Measurements from ENCODE around the gene RAB33B.
"Not testable (repeated sequence)": the region's sequence is repeated elsewhere in the genome, so short reads cannot be mapped to it uniquely, and the experiment has no call there.

The RAB33B gene

DNA sequence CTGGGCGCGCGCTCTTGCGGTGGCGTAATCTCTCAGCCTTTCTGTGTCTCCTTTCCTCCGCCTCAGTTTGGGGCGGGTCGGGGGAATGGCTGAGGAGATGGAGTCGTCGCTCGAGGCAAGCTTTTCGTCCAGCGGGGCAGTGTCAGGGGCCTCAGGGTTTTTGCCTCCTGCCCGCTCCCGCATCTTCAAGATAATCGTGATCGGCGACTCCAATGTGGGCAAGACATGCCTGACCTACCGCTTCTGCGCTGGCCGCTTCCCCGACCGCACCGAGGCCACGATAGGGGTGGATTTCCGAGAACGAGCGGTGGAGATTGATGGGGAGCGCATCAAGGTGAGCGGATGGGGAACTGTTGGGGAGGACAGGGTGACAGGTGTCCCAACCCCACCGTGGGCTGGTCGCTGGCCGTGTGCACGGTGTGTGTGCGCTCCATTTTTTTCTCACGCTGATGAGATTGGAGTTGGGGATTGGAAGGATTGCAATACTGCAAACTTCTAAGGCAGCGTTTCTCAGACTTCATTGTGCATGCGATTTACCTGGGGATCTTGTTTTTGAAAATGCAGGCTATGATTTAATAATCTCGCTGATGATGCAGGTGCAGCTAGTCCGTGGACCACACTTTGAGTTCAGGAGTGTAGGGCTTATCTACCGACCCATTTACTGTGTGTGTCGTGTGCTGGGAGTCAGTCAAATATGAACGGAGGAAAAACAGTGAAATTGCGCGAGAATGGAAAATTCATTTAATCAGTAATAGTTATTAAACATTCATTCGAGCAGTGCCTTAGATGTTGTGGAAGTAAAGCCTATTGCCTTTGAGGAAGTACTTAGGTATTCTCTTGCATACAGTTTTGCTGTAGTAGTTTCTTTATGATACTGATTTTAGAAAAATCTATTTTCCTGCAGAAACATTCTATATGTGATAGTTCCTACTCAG, at the start of gene RAB33B:
TSS of gene RAB33B (plus strand) at position 11 of the 935 bp plus-strand sequence. CDS start at position 86, 75 bp downstream.
- peak; percentile 33 for DNase-seq (ENCODE audit: low spot score)

DNA sequence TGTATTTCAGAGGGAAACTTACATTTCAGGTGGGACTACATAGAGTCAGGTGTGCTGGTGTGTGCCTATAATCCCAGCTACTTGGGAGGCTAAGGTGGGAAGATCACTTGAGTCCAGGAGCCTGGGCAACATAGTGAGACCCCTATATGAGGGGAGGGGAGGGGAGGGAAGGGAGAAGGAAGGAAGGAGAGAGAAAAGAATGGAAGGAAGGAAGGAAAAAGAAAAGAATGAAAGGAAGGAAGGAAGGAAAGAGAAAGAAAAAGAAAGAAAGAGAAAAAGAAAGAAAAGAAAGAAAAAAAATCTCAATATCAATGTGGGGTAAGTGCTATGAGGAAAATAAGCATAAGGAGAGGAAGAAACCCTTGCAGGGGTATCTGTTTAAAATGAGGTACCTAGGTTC, 43.6 kb upstream of the RAB33B start:
- no peak for DNase-seq (ENCODE audit: low spot score)

DNA sequence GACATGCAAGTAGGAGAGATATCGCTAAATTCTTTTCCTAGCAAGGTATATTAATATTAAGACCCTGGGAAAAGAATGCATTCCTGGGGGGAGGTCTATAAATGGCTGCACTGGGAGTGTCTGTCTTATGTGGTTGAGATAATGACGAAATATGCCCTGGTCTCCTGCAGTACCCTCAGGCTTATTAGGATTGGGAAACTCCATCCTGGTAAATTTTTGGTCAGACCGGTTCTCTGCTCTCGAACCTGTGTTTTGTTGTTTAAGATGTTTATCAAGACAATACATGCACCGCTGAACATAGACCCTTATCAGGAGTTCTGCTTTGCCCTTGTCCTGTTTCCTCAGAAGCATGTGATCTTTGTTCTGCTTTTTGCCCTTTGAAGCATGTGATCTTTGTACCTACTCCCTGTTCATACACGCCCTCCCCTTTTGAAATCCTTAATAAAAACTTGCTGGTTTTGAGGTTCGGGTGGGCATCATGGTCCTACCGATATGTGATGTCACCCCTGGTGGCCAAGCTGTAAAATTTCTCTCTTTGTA, 39.2 kb upstream of the RAB33B start:
- DNase-seq (ENCODE audit: low spot score), result not testable (repeated sequence)

DNA sequence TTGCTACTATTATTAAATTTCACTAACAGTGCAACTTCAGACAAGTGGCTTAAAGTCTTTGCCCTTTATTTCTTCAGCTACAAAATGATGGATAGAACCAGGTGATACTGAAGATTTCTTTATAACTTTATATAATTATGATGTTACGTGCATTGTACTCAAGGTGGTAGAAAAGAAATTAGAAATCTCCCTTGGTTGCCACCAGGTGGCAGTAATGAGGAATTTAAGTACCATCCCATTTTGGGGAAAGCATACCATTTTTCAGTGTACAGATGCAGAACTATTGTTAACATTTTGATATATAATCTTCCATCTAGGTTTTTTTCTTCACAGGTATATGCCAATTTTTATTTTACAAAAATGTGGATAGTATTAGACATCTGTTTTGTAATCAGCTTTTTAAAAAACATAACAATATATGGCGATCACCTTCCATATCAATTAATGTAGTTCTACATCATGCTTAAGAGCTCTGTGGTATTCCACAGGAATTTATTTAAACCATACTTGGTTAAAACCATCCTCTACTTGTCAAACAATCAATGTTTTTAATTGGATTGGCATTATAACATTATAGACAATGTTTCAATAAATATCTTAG, 37.7 kb upstream of the RAB33B start:
- peak; percentile 36 for DNase-seq (ENCODE audit: low spot score)

DNA sequence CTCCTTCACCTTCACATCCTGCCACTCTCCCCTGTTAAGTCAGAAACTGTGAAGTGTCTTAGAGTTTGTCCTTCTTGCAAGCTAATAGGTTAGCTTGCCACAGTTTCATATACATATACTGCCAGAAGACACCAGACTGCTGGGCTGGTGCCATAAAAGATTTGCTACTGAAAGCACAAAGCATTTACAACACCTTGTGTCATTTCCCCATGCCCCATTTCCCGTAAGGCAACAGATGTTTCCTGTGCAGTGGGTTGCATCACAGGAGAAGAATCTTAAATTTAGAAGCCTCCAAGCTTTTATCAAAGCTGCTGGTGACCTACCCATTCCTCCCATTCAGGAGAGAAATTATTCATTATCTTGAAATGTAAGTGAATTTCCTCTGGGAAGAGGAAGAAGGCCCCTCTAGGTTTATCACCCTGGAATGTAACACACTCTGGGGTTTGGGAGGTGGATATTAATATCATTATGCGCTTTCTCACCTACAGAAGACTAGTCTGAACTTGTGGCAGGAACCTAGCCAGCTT, 34.5 kb upstream of the RAB33B start:
- no peak for DNase-seq (ENCODE audit: low spot score)

DNA sequence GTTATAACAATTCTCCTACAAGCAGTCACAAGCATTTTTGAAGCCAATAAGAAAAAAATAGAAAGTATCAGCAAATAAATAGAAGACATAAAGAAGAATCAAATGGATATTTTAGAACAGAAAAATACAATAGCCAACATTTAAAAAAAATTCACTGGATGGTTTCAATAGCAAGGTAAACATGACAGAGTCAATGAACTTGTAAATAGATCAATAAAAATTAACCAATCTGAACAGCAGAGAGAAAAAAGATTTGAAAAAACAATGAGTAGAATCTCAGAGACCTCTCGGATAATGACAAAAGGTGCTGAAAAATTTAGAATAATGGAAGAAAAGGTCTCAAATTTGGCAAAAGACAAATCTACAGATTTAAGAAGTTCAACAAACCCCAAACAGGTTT, 33.3 kb upstream of the RAB33B start:
- DNase-seq (ENCODE audit: low spot score), result no peak

DNA sequence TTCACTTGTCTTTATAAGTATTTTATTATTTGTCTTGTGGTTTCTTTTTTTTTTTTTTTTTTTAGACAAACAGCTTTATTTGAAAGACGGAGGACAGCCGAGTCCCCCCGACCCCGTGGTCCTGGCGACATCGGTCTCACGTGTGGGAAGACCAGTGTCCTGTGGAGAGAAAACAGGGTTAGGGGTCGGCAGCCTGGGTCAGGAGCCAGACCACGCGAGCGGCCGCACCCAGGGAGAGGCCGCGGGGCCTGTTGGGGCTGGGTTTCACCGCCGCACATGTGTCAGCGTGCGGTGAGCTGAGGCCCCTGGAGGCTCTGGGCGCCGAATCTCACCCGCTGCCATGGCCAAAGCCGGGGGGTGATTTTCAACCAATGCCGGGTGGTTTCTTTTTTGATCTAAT, 17.8 kb upstream of the RAB33B start:
- DNase-seq (ENCODE audit: low spot score), result no peak

DNA sequence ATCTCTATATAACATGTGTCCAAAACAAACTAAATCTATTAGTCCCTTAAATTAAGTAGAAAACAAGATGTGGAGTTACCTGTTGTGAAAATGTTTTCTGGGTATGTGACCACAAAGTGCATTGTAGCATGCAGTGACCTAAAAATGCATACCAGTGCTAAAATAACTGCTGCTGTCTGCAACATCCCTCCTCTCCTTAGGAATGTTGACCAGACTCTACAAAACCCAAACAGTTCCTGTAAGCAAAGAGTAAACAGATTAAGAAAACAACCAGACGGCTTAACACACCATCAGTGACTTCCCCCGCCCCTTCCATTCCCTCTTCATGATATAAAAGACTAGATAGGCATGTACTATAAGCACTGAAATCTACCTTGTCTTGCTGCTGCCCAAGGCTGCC, 15.8 kb upstream of the RAB33B start:
- DNase-seq (ENCODE audit: low spot score), result no peak

DNA sequence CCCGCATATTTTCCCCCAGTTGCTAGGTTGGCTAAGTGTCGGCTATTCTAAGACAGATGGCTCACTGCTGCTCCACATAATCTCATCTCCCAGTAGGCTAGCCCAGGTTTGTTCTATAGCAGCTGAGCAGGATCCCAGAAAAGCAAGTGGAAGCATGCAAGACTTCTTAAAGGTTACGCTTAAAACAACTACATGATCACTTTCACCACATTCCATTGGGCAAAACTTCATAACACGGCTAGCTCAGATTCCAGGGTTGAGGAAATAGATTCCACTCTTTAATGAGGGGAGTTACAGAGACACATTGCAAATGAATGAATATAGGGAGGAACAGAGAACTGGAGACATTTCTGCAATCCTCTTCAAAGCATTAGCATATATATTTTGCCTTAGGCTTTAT, 12.9 kb upstream of the RAB33B start:
- DNase-seq (ENCODE audit: low spot score), result no peak

DNA sequence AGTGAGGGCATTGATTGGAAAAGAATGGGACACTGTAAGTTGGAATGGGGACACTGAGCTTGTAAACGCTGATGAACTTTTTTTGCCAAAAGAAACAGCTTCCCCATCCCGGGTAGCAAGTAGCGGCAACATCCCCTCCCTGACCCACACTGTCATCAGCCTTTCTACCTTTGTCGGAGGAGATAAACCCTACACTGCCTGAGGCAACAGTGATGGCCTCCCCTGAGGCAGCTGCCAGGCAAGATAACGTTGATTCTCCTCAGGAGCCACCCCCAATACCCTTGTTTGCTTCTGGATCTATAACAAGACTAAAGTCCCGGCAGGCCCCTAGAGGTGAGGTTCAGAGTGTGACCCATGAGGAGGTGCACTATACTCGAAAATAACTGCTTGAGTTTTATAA, 10.3 kb upstream of the RAB33B start:
- no peak for DNase-seq (ENCODE audit: low spot score)

DNA sequence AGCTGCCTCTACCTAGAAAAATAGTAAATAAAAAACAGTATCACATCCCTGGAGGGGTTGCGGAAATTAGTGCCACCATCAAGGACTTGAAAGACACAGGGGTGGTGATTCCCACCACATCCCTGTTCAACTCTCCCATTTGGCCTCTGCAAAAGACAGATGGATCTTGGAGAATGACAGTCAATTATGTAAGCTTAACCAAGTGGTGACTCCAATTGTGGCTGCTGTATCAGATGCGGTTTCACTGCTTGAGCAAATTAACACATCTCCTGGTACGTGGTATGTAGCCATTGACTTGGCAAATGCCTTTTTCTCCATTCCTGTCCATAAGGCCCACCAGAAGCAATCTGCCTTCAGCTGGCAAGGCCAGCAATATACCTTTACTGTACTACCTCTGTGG, 9.0 kb upstream of the RAB33B start:
- not testable (repeated sequence) for DNase-seq (ENCODE audit: low spot score)

DNA sequence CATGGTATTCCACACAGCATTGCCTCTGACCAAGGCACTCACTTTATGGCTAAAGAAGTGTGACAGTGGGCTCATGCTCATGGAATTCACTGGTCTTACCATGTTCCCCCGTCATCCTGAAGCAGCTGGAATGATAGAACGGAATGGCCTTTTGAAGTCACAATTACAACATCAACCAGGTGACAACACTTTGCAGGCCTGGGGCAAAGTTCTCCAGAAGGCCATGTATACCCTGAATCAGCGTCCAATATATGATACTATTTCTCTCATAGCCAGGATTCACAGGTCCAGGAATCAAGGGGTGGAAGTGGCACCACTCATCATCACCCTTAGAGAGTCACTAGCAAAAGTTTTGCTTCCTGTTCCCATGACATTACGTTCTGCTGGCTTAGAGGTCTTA, 6.8 kb upstream of the RAB33B start:
- DNase-seq (ENCODE audit: low spot score), result not testable (repeated sequence)

DNA sequence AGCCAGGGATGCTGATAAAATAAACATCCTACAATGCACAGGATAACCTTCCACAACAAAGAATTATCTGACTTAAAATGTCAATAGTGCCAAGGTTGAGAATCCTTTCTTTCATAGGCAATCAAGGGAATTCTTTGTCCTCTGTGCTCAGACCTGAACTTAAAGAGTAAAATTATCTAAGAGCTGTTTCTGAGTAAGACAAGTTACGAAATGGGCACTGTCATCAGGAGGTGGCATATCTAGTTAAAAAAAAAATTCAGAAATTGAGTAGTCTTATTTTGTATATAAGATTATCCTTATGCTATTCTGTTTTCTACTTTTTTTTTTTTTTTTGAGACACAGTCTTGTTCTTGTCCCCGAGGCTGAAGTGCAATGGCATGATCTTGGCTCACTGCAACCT, 3.3 kb upstream of the RAB33B start:
- DNase-seq (ENCODE audit: low spot score), result no peak

DNA sequence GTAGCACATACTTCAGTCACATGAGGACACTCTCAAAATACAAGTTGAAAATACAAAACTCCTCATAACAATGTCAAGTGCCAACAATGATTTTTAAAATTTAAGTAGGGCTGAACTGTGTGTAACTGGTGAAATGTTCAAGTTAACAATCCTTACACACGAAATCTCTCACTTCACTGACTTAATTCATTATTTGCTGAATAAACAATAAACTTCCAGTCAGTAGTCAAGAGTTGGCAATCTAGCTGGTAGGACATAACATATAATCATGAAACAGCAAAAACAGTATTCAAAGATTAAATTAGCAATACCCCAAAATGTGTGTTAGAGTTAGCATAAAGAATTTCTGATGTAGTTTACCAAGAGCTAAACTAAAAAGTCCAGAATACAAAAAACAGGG, 1.9 kb upstream of the RAB33B start:
- no peak for DNase-seq (ENCODE audit: low spot score)

DNA sequence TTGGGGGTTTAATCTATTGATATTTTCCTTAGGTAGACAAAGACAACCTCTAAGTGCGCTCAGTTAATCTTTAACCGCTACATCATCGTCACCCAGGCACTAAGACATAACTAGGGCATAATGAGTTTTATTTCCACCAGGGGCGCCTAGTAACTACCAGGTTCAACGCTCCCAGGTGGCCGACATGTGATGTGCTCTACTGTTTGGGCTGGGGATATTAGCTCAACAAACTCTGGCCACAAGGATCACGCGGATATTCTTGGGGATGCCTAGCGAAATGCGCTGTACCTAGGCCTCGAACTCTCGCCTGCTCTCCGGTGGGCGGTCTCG, 915 bp upstream of the RAB33B start:
- DNase-seq (ENCODE audit: low spot score), result peak; percentile 82

DNA sequence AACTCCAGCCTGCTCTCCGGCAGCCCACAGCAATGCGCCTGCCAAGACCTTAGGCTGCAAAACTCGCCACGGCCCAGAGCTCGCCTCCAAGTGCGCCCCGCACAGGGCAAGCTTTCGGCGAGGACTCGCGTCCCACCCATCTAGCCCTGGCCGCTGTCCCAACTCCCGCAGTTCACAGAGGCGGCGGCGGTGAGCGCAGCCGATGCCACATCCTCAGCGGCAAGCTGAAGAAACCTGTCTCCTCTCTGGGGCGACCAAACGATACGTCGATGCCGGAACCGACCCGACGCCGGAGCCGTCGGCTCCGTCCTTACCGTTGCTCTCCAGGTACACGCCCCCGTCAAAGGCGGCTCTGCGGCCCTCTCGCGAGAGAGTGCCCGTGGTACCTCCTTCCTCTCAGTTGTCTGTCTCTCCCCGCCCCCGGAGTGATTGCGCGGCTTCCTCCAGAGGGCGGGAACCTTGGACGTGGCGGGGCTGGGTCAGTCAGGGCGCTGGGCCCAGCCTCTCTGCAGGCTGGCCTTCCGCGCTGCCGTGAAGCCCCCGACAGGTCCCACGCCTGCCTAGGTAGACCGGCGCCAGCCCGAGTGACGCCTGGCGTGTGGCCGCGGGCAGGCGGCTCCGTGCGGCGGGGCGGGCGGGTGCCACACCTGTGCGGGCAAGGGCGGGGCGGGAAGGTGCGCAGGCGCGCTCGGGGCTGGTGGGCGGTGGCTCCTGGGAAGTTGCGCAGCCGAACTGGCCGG, 380 bp upstream of the RAB33B start:
- peak; percentile 95 for DNase-seq (ENCODE audit: low spot score)

DNA sequence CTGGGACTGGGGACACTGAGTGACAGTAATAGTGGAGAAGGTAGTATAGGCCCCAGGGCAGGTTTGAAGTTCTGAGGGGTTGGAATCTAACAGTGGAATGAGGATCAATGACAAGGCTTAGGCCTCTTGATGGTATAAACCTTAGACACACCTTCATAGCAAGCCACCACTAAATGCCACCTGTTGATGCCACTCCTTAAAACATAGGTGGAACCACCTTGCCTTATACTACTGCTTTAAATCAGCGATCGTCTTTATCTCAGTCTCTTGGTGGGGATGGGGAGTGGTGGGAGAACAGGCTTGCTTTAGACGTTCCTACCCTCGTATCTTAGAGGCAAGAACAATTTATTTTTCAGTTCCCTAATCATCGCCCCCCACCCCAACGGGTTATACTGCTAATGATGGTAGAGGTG, 1.2 kb downstream of the RAB33B start:
- peak; percentile 20 for DNase-seq (ENCODE audit: low spot score)

DNA sequence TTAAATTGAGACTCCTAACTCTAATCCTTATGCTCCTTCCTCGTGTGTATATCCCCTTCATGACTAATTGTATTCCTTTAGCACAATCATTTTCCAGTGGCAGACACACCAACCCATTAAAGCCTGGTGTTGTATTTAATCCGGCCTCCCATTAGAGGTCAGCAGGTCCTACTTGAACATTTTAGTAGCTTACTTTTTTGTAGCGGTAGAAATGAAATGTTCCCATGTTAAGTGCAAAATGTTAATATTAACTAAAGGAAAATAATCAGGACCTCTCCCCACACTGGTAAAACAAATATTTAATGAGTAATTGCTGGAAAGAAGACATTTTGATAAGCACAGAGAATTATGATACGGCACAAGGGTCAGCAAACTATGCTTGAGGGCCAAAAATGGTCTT, 3.4 kb downstream of the RAB33B start:
- DNase-seq (ENCODE audit: low spot score), result no peak

DNA sequence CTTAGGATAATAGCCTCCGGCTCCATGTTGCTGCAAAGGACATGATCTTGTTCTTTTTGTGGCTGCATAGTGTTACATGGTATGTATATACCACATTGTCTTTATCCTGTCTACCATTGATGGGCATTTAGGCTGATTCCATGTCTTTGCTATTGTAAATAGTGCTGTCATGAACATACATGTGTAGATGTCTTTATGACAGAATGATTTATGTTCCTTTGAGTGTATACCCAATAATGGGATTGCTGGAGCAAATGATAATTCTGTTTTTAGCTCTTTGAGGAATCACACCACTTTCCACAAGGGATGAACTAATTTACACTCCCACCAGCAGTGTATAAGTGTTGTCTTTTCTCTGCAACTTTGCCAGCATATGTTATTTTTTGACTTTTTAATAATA, 4.6 kb downstream of the RAB33B start:
- DNase-seq (ENCODE audit: low spot score), result no peak

DNA sequence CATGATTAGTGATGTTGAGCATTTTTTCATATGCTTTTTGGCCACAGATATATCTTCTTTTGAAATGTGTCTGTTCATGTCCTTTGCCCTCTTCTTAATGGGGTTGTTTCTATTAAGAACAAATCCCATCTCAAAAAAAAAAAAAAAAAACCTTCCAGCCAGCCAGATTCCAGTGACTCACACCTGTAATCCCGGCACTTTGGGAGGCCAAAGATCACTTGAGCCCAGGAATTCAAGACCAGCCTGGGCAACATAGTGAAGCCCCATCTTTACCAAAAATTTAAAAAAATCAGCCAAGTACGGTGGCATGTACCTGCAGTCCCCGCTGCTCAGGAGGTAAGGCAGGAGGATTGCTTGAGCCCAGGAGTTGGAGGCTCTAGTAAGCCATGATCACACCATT, 5.1 kb downstream of the RAB33B start:
- no peak for DNase-seq (ENCODE audit: low spot score)

DNA sequence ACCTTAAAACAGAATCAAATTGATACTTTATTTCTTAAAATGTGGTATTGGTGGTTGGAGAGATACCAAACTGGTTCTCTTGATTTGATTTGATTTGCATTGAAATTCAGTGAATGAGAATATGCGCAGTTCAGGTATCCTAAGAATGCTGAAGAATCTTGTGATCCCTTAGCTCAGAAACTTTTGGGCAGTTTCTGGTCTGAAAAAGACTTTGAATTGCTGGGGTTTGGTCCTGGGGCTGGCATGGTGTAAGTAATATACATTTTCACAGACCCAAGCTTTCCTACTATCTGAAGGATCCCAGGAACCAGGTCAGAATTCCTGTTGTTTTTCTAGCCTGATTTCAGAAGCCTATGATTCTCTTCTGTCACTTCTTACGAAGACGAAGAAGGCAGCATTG, 6.6 kb downstream of the RAB33B start:
- DNase-seq (ENCODE audit: low spot score), result no peak

DNA sequence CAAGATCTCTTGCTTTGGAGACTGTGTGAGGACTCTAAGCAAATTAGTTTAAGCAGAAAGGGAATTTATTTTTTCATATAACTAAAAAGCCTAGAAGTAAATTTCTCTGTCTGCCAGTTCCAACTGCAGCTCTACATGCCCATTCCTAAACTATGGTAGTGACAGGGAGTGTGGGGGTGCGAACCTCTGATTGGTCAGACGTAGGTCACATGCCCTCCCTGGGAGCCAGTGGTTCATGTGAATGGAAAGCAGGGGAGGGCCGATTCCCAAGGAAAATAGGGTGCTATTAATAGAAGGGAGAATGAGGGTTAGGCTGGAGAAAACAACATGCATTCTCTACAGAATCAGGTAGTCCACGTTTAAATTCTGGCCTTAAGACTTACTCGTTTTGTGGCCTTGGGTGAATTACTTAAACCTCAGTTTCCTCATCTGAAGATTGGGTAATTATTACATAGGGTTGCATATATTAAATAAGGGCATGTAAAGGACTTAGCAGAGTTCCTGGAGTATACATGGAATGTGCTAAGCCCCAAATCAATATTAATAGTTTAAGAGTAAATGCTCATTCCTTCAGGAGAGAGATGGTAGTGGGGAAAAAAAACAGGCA, 7.2 kb downstream of the RAB33B start:
- DNase-seq (ENCODE audit: low spot score), result no peak
